CD14-positive monocyte (primary cell): ENCODE measurements around the gene KCTD13. TPM values are rescaled to one million over a fixed set of nuclear protein-coding genes. Genes with fewer than 3 reads are reported as not detected.

Source experiments
- DNase-seq, 3 donors: peaks; one replicate each; pipeline ENCODE4 v3.0.0-alpha.2; 2011 to 2022
- H2AFZ ChIP-seq: 2 replicates; pipeline ENCODE4 v1.6.0; 2012; ENCODE audit warnings: mild to moderate bottlenecking, low read depth, low read length, inconsistent platforms; ENCODE audit not compliant: insufficient read depth, poor library complexity, severe bottlenecking
- H3K27ac ChIP-seq, 2 donors: 1 replicate in 1 of 2; 2 replicates in 1 of 2; pipeline ENCODE4 v1.5.1; 2012 to 2013; ENCODE audit warnings: low read length in 2 of 2, control low read depth in 1 of 2, inconsistent platforms in 1 of 2, low read depth in 1 of 2, mild to moderate bottlenecking in 1 of 2
- H3K27me3 ChIP-seq, 2 donors: one replicate each; pipeline versions ENCODE4 v1.6.0 to v1.6.1; 2011 to 2013; ENCODE audit warnings: low read length in 2 of 2; ENCODE audit not compliant: control insufficient read depth in 2 of 2, insufficient read depth in 2 of 2
- H3K36me3 ChIP-seq, 2 donors: replicated peaks in 1 of 2; 1 replicate in 1 of 2; 2 replicates in 1 of 2; pipeline versions ENCODE4 v1.5.1 to v1.6.1; 2012 to 2013; ENCODE audit warnings: low read length in 2 of 2, control low read depth in 1 of 2, inconsistent platforms in 1 of 2, mild to moderate bottlenecking in 1 of 2; ENCODE audit not compliant: insufficient read depth in 2 of 2, control insufficient read depth in 1 of 2
- H3K4me1 ChIP-seq, 2 donors: 1 replicate in 1 of 2; 2 replicates in 1 of 2; pipeline versions ENCODE4 v1.5.1 to v1.6.1; 2012 to 2013; ENCODE audit warnings: low read length in 2 of 2, control low read depth in 1 of 2, inconsistent platforms in 1 of 2, mild to moderate bottlenecking in 1 of 2, moderate library complexity in 1 of 2; ENCODE audit not compliant: insufficient read depth in 2 of 2, control insufficient read depth in 1 of 2
- H3K4me2 ChIP-seq: replicated peaks from 2 replicates; pipeline ENCODE3; 2012; ENCODE audit warnings: low read length, moderate library complexity, mild to moderate bottlenecking; ENCODE audit not compliant: poor library complexity, severe bottlenecking; ENCODE audit errors: extremely low read depth
- H3K4me3 ChIP-seq, 3 experiments: fragments of 200-600 bp in 1 of 3; sonication (generic) in 1 of 3; replicated peaks in 1 of 3; 1 replicate in 2 of 3; 2 replicates in 1 of 3; pipeline ENCODE4 v1.5.1; 2011 to 2013; ENCODE audit warnings: low read length in 3 of 3, mild to moderate bottlenecking in 3 of 3, control low read depth in 2 of 3, low read depth in 2 of 3, inconsistent platforms in 1 of 3, moderate library complexity in 1 of 3
- H3K79me2 ChIP-seq: 2 replicates; pipeline ENCODE4 v1.6.0; 2012; ENCODE audit warnings: mild to moderate bottlenecking, control low read depth, inconsistent platforms, low read length, moderate library complexity; ENCODE audit not compliant: insufficient read depth
- H3K9ac ChIP-seq: 2 replicates; pipeline ENCODE4 v1.6.0; 2017; ENCODE audit warnings: low read length, mild to moderate bottlenecking; ENCODE audit not compliant: insufficient read depth, poor library complexity, severe bottlenecking
- H3K9me3 ChIP-seq, 2 donors: replicated peaks in 1 of 2; 1 replicate in 1 of 2; 2 replicates in 1 of 2; pipeline versions ENCODE4 v1.5.1 to v1.6.1; 2012 to 2013; ENCODE audit warnings: low read length in 2 of 2, control low read depth in 1 of 2; ENCODE audit not compliant: control insufficient read depth in 1 of 2, insufficient read depth in 1 of 2
- H4K20me1 ChIP-seq: 2 replicates; pipeline ENCODE4 v1.6.0; 2012; ENCODE audit warnings: mild to moderate bottlenecking, low read length, control low read depth, moderate library complexity; ENCODE audit not compliant: insufficient read depth
- H3K27ac Mint-ChIP-seq, 7 donors: one replicate each; pipeline ENCODE4 v1.8.0; 2020; ENCODE audit warnings: mild to moderate bottlenecking in 7 of 7, mixed read lengths in 7 of 7, moderate library complexity in 6 of 7, inconsistent platforms in 2 of 7
- H3K27me3 Mint-ChIP-seq, 3 donors: one replicate each; pipeline ENCODE4 v1.8.0; 2021 to 2022; ENCODE audit warnings: low read depth in 3 of 3, mild to moderate bottlenecking in 3 of 3, mixed read lengths in 3 of 3, moderate library complexity in 3 of 3, inconsistent platforms in 1 of 3
- H3K36me3 Mint-ChIP-seq, 2 donors: one replicate each; pipeline ENCODE4 v1.8.0; 2020; ENCODE audit warnings: mixed read lengths in 2 of 2, inconsistent platforms in 1 of 2, mild to moderate bottlenecking in 1 of 2
- H3K4me1 Mint-ChIP-seq: one replicate; pipeline ENCODE4 v1.8.0; 2020; ENCODE audit warnings: mild to moderate bottlenecking, mixed read lengths
- H3K4me3 Mint-ChIP-seq, 2 donors: one replicate each; pipeline ENCODE4 v1.8.0; 2020; ENCODE audit warnings: mild to moderate bottlenecking in 2 of 2, mixed read lengths in 2 of 2, moderate library complexity in 1 of 2
- H3K9me3 Mint-ChIP-seq, 7 donors: one replicate each; pipeline ENCODE4 v1.8.0; 2020 to 2022; ENCODE audit warnings: mixed read lengths in 7 of 7, mild to moderate bottlenecking in 6 of 7, moderate library complexity in 6 of 7, inconsistent platforms in 2 of 7
- CTCF ChIP-seq: fragments of 200-600 bp; IDR thresholded peaks from one replicate; pipeline ENCODE4 v1.8.0; 2022; ENCODE audit warnings: antibody characterized with exemption, mild to moderate bottlenecking
- WGBS: methylation state at CpG from one replicate; pipeline ENCODE4 v1.1.5; 2013; ENCODE audit warnings: missing lambda C conversion rate; ENCODE audit not compliant: insufficient coverage; 5-methylcytosine and 5-hydroxymethylcytosine counted together
- intact Hi-C, 2 donors: fragments of 100-400 bp; cut with micrococcal nuclease; formaldehyde crosslinking; loops; one replicate each; pipeline versions ENCODE4 v1.15.0 to v1.15.1; 2023
- polyA plus RNA-seq, 3 donors: library from polyadenylated mRNA; depleted of rRNA in 1 of 3; unstranded in 2 of 3; stranded (reverse) in 1 of 3; fragments of 300-500 nt in 2 of 3; fragments of >200 nt in 1 of 3; fragmentation: Illumina TruSeq in 2 of 3; gene quantifications; 1 replicate in 2 of 3; 2 replicates in 1 of 3; pipeline ENCODE4 v1.2.3, GENCODE V29; 2012 to 2021

KCTD13 gene
- polyA plus RNA-seq, 3 donors: 4.0 to 36.6 (median 4.7) TPM

- Histone ChIP-seq H2AFZ (no peak overlapping the region), H3K9ac (no peak overlapping the region), H3K9me3 (peaks cover 0 to 4% of the 10 kb centered on the region in 2 donors), H3K4me1 (peaks cover 8 to 16% of the 10 kb centered on the region in 2 donors), H3K4me2 (no peak overlapping the region), H3K27me3 (peaks cover 12 to 38% of the 10 kb centered on the region in 2 donors), H3K4me3 (no peak overlapping the region), H3K36me3 (no peaks in the 10 kb centered on the region), H4K20me1 (peaks cover 3% of the 10 kb centered on the region), H3K79me2 (no peaks in the 10 kb centered on the region), H3K27ac (no peak overlapping the region)
- Mint-ChIP-seq H3K9me3 (peaks cover 0 to 7% (median 2%) of the 10 kb centered on the region in 7 donors), H3K27ac (no peak overlapping the region), H3K27me3 (peaks cover 28 to 50% (median 36%) of the 10 kb centered on the region in 3 donors), H3K36me3 (no peaks in the 10 kb centered on the region), H3K4me3 (peak overlapping the region in 1 of 2 donors; percentile 66), H3K4me1 (peaks cover 8% of the 10 kb centered on the region)
- intact Hi-C loops: no loop called here
- 15% methylated on average over 8 of the region's 9 CpGs for WGBS
- no peak for DNase-seq
- no peak for TF ChIP-seq CTCF
These were observed 27.8 kb downstream of the KCTD13 start for GRCh38 chr16:29898135-29898803.

GRCh38 chr16:29897333-29897732, 28.7 kb downstream of the KCTD13 start:
- H3K27me3 Mint-ChIP-seq: peaks cover 27 to 49% (median 35%) of the 10 kb centered on the region in 3 donors

More at GRCh38 chr16:29897333-29897732, 28.7 kb downstream of the KCTD13 start:
- Mint-ChIP-seq H3K36me3 (no peaks in the 10 kb centered on the region), H3K27ac (no peak overlapping the region), H3K4me3 (peak overlapping the region in 1 of 2 donors; percentile 18), H3K9me3 (peaks cover 0 to 7% (median 2%) of the 10 kb centered on the region in 7 donors), H3K4me1 (peaks cover 12% of the 10 kb centered on the region)
- H3K27ac ChIP-seq: no peak overlapping the region
- H3K4me1 ChIP-seq: peaks cover 12 to 20% of the 10 kb centered on the region in 2 donors
- H3K4me3 ChIP-seq: no peak overlapping the region
- peaks cover 12 to 38% of the 10 kb centered on the region in 2 donors for H3K27me3 ChIP-seq
- intact Hi-C loops: no loop called here
- H3K9me3 ChIP-seq: peaks cover 0 to 4% of the 10 kb centered on the region in 2 donors
- H4K20me1 ChIP-seq: peaks cover 3% of the 10 kb centered on the region
- no peak for DNase-seq
- no peak overlapping the region for H3K4me2 ChIP-seq
- 41% methylated on average over 3 of the region's 4 CpGs for WGBS
- TF ChIP-seq CTCF: no peak
- no peaks in the 10 kb centered on the region for H3K36me3 ChIP-seq
- H2AFZ ChIP-seq: no peak overlapping the region
- no peaks in the 10 kb centered on the region for H3K79me2 ChIP-seq
- no peak overlapping the region for H3K9ac ChIP-seq
